ENCODE measurements around the gene UFD1. TPM values are rescaled to one million over a fixed set of nuclear protein-coding genes. Genes with fewer than 3 reads are reported as not detected.

UFD1 gene
- total RNA-seq, 1 experiment from 2014 or later, result 62.3 TPM

DNA sequence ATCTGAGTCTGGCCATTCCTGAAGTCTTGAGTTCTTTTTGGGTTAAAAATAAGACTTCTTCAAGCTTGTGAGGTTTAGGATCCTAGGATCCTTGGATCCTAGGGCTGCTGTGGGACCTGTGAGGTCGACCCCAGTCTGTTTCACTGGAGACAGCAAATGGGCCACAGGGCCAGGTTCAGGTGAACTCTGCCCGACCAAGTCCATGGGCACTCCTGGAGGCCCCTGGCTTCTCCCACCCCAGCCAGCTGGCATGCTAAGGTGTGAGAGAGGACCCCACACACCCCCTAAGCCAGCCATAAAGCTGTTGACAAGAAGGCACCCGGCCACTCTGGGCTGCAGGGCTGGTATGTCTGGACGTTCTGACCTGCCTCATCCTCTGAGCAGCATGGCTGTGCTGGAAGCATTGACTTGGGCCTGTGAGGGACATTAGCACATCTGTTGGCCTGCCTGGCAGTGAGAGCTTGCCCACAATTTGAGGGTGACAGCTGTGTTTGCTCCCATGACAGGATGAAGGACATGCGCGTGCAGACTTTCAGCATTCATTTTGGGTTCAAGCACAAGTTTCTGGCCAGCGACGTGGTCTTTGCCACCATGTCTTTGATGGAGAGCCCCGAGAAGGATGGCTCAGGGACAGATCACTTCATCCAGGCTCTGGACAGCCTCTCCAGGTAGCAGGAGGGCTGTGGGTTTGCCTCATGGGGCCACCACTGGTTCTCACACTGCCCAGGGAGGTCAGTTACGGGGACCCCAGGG is 29.2 kb upstream of the UFD1 start:
- CTCF ChIA-PET, result interaction anchor here (1.4 kb wide), 1 partner anchor 122 kb away, joined by 3 read pairs; no protein-coding TSS in a partner anchor
- H3K36me3 Mint-ChIP-seq (ENCODE audit: insufficient read depth, unreplicated experiment), result peaks cover 7% of the 10 kb centered on the region
- DNase-seq (ENCODE audit: unreplicated experiment), result no peak
- POLR2A ChIA-PET, result no interaction called here
- no peaks in the 10 kb centered on the region for H3K9me3 Mint-ChIP-seq (ENCODE audit: unreplicated experiment)
- H3K4me1 Mint-ChIP-seq (ENCODE audit: insufficient read depth, unreplicated experiment), result no peaks in the 10 kb centered on the region
- TF ChIP-seq, protein P1, sequence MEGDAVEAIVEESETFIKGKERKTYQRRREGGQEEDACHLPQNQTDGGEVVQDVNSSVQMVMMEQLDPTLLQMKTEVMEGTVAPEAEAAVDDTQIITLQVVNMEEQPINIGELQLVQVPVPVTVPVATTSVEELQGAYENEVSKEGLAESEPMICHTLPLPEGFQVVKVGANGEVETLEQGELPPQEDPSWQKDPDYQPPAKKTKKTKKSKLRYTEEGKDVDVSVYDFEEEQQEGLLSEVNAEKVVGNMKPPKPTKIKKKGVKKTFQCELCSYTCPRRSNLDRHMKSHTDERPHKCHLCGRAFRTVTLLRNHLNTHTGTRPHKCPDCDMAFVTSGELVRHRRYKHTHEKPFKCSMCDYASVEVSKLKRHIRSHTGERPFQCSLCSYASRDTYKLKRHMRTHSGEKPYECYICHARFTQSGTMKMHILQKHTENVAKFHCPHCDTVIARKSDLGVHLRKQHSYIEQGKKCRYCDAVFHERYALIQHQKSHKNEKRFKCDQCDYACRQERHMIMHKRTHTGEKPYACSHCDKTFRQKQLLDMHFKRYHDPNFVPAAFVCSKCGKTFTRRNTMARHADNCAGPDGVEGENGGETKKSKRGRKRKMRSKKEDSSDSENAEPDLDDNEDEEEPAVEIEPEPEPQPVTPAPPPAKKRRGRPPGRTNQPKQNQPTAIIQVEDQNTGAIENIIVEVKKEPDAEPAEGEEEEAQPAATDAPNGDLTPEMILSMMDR (IDR thresholded peaks at IDR 0.05; ENCODE audit: unreplicated experiment), result no peak
- no peak overlapping the region for H3K27ac Mint-ChIP-seq (ENCODE audit: low read depth, unreplicated experiment)
- BruUV-seq (replicated peaks), result no TSS peak
- no peak overlapping the region for H3K4me3 Mint-ChIP-seq (ENCODE audit: unreplicated experiment)
- intact Hi-C loops (cut with micrococcal nuclease), result no loop called here
- no peaks in the 10 kb centered on the region for H3K27me3 Mint-ChIP-seq (ENCODE audit: insufficient read depth, unreplicated experiment)

DNA sequence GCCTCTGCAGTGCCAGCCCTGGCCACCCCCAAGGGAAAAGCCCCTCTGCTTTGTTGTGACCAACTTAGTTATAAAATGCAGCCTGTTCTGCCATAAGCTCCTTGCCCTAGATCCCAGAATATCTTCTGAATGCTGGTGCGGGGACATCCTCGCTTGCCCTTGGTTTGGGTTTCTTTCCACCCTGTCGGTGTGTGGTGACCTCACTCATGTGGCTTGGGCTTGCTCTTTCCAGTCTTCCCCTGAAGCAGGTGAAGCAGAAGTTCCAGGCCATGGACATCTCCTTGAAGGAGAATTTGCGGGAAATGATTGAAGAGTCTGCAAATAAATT is 28.5 kb upstream of the UFD1 start:
- H3K36me3 Mint-ChIP-seq (ENCODE audit: insufficient read depth, unreplicated experiment), result peaks cover 7% of the 10 kb centered on the region
- intact Hi-C loops (cut with micrococcal nuclease), result no loop called here
- TF ChIP-seq, protein P1 (IDR thresholded peaks at IDR 0.05; ENCODE audit: unreplicated experiment), result no peak
- POLR2A ChIA-PET, result no interaction called here
- DNase-seq (ENCODE audit: unreplicated experiment), result no peak
- no peaks in the 10 kb centered on the region for H3K9me3 Mint-ChIP-seq (ENCODE audit: unreplicated experiment)
- CTCF ChIA-PET, result interaction anchor here (1.0 kb wide), 1 partner anchor 123 kb away, joined by 3 read pairs; no protein-coding TSS in a partner anchor
- H3K27ac Mint-ChIP-seq (ENCODE audit: low read depth, unreplicated experiment), result no peak overlapping the region
- no TSS peak for BruUV-seq (replicated peaks)
- no peaks in the 10 kb centered on the region for H3K27me3 Mint-ChIP-seq (ENCODE audit: insufficient read depth, unreplicated experiment)
- no peaks in the 10 kb centered on the region for H3K4me1 Mint-ChIP-seq (ENCODE audit: insufficient read depth, unreplicated experiment)
- no peak overlapping the region for H3K4me3 Mint-ChIP-seq (ENCODE audit: unreplicated experiment)

DNA sequence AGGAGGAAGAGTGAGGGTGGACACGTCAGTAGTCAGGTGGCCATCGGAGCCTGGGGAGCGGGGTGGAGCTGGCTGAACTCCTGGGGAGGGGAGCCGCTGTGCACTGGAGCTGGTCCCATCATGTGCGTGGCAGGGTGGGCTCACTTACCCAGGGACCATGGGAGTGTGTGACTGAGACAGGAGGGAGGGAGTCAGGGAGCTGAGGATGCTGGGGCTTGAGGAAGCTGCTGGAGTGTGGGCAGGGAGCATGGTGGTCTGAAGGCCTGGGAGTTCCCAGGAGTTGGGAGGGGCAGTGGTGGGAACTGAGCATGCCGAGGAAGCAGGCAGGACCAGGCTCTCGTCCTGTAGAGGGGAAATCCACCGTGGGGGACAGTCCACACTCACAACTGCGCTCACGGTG is 27.2 kb upstream of the UFD1 start:
- ChIA-PET POLR2A (no interaction called here), CTCF (interaction anchor here (0.9 to 1.0 kb wide), 2 partner anchors 10 to 14 kb away, joined by 3 to 4 read pairs; no protein-coding TSS in a partner anchor)
- H3K9me3 Mint-ChIP-seq (ENCODE audit: unreplicated experiment), result no peaks in the 10 kb centered on the region
- TF ChIP-seq, protein P1 (IDR thresholded peaks at IDR 0.05; ENCODE audit: unreplicated experiment), result no peak
- DNase-seq (ENCODE audit: unreplicated experiment), result no peak
- peaks cover 7% of the 10 kb centered on the region for H3K36me3 Mint-ChIP-seq (ENCODE audit: insufficient read depth, unreplicated experiment)
- no peaks in the 10 kb centered on the region for H3K27me3 Mint-ChIP-seq (ENCODE audit: insufficient read depth, unreplicated experiment)
- intact Hi-C loops (cut with micrococcal nuclease), result no loop called here
- H3K4me1 Mint-ChIP-seq (ENCODE audit: insufficient read depth, unreplicated experiment), result no peaks in the 10 kb centered on the region
- no peak overlapping the region for H3K4me3 Mint-ChIP-seq (ENCODE audit: unreplicated experiment)
- no peak overlapping the region for H3K27ac Mint-ChIP-seq (ENCODE audit: low read depth, unreplicated experiment)
- no TSS peak for BruUV-seq (replicated peaks)

DNA sequence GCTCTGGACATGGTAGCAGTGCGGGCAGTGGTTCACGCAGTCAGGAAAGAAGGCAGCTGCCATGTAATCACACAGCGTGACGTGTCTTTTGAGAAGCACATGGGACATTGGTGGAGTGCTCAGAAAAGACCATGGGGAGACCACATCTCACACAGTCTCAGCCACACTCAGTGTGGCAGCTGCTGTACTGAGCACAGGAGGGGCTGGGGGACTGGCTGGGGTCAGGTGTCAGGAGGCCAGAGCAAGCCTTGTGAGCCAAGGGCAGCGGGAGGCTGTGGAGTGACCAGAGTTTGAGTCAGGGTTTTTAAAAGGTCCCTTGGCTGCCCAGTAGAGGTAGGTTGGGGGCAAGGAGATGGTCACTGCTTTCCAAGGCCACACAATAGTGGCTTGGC is 26.7 kb upstream of the UFD1 start:
- H3K27ac Mint-ChIP-seq (ENCODE audit: low read depth, unreplicated experiment), result no peak overlapping the region
- no peaks in the 10 kb centered on the region for H3K9me3 Mint-ChIP-seq (ENCODE audit: unreplicated experiment)
- TF ChIP-seq, protein P1 (IDR thresholded peaks at IDR 0.05; ENCODE audit: unreplicated experiment), result no peak
- peaks cover 9% of the 10 kb centered on the region for H3K36me3 Mint-ChIP-seq (ENCODE audit: insufficient read depth, unreplicated experiment)
- DNase-seq (ENCODE audit: unreplicated experiment), result no peak
- H3K27me3 Mint-ChIP-seq (ENCODE audit: insufficient read depth, unreplicated experiment), result no peaks in the 10 kb centered on the region
- intact Hi-C loops (cut with micrococcal nuclease), result no loop called here
- no peaks in the 10 kb centered on the region for H3K4me1 Mint-ChIP-seq (ENCODE audit: insufficient read depth, unreplicated experiment)
- CTCF ChIA-PET, result interaction anchor here (0.7 to 1.0 kb wide), 3 partner anchors 10 to 121 kb away, joined by 3 to 4 read pairs (median 3); no protein-coding TSS in a partner anchor
- POLR2A ChIA-PET, result no interaction called here
- H3K4me3 Mint-ChIP-seq (ENCODE audit: unreplicated experiment), result no peak overlapping the region
- BruUV-seq (replicated peaks), result no TSS peak
